Measurements from ENCODE around the gene SOX12.
"Not testable (repeated sequence)": the region's sequence is repeated elsewhere in the genome, so short reads cannot be mapped to it uniquely, and the experiment has no call there.

Gene SOX12

GRCh38 chr20:363319-364078 lies 38.1 kb downstream of the SOX12 start:
- DNase-seq = no peak

GRCh38 chr20:364905-365794 lies 39.8 kb downstream of the SOX12 start:
- no peak for DNase-seq

GRCh38 chr20:366041-366718 lies 40.8 kb downstream of the SOX12 start:
- DNase-seq = no peak

- no peak for DNase-seq
Measured at GRCh38 chr20:366719-367485, 41.5 kb downstream of the SOX12 start.

- DNase-seq = no peak
Measured at GRCh38 chr20:367486-367887, 42.1 kb downstream of the SOX12 start.

- no peak for DNase-seq
Measured at GRCh38 chr20:368915-369314, 43.6 kb downstream of the SOX12 start.

- no peak for DNase-seq
Measured at GRCh38 chr20:370151-370600, 44.8 kb downstream of the SOX12 start.

GRCh38 chr20:370977-371754 lies 45.8 kb downstream of the SOX12 start:
- no peak for DNase-seq

GRCh38 chr20:371755-372542 lies 46.6 kb downstream of the SOX12 start:
- DNase-seq = no peak

GRCh38 chr20:372543-373082 lies 47.3 kb downstream of the SOX12 start:
- DNase-seq = not testable (repeated sequence)

- no peak for DNase-seq
Measured at GRCh38 chr20:373171-373890, 48.0 kb downstream of the SOX12 start.

GRCh38 chr20:375265-375889 lies 50.0 kb downstream of the SOX12 start:
- DNase-seq = no peak

- no peak for DNase-seq
Measured at GRCh38 chr20:376089-376488, 50.7 kb downstream of the SOX12 start.

GRCh38 chr20:376750-377149 lies 51.4 kb downstream of the SOX12 start:
- DNase-seq = no peak

- not testable (repeated sequence) for DNase-seq
Measured at GRCh38 chr20:377578-377977, 52.2 kb downstream of the SOX12 start.

- DNase-seq = no peak
Measured at GRCh38 chr20:378961-379336, 53.6 kb downstream of the SOX12 start.

Data from NCI-H446 treated with DMSO at 0.1 percent for 48 hours (cell line).